Skin epidermis (tissue), 12 donors: ENCODE results near the gene OLA1.

Experiments used
- H3K27ac ChIP-seq, 21 experiments: fragments of 200-600 bp; sonication (generic) in 11 of 21; one replicate each; pipeline ENCODE4 v1.5.0; 2020; ENCODE audit warnings: mild to moderate bottlenecking in 3 of 21, inconsistent platforms in 2 of 21, moderate library complexity in 2 of 21
- H3K4me3 ChIP-seq, 7 experiments: fragments of 200-600 bp; sonication (generic) in 2 of 7; one replicate each; pipeline ENCODE4 v1.5.0; 2020; ENCODE audit warnings: inconsistent platforms in 2 of 7, mild to moderate bottlenecking in 2 of 7, moderate library complexity in 1 of 7

The OLA1 gene

GRCh38 chr2:174138161-174138560 lies 110.2 kb downstream of the OLA1 start:
- Histone ChIP-seq H3K27ac (no peak overlapping the region), H3K4me3 (no peak overlapping the region)

GRCh38 chr2:174135981-174136380 lies 112.4 kb downstream of the OLA1 start:
- H3K27ac ChIP-seq, result no peak overlapping the region
- no peak overlapping the region for H3K4me3 ChIP-seq

- H3K27ac ChIP-seq, result no peak overlapping the region
- no peak overlapping the region for H3K4me3 ChIP-seq
These were observed 123.2 kb downstream of the OLA1 start for GRCh38 chr2:174125090-174125489.

GRCh38 chr2:174124181-174124580 lies 124.2 kb downstream of the OLA1 start:
- no peak overlapping the region for H3K27ac ChIP-seq
- H3K4me3 ChIP-seq, result no peak overlapping the region

- Histone ChIP-seq H3K27ac (no peak overlapping the region), H3K4me3 (no peak overlapping the region)
These were observed 126.1 kb downstream of the OLA1 start for GRCh38 chr2:174122185-174122584.

- H3K4me3 ChIP-seq, result no peak overlapping the region
- no peak overlapping the region for H3K27ac ChIP-seq
These were observed 126.7 kb downstream of the OLA1 start for GRCh38 chr2:174121612-174122011.

GRCh38 chr2:174121175-174121574 lies 127.2 kb downstream of the OLA1 start:
- no peak overlapping the region for H3K27ac ChIP-seq
- H3K4me3 ChIP-seq, result no peak overlapping the region

- Histone ChIP-seq H3K4me3 (no peak overlapping the region), H3K27ac (no peak overlapping the region)
These were observed 128.0 kb downstream of the OLA1 start for GRCh38 chr2:174120346-174120745.

GRCh38 chr2:174117951-174118930 lies 130.1 kb downstream of the OLA1 start:
- H3K4me3 ChIP-seq, result no peak overlapping the region

GRCh38 chr2:174112073-174112472 lies 136.3 kb downstream of the OLA1 start:
- Histone ChIP-seq H3K27ac (no peak overlapping the region), H3K4me3 (no peak overlapping the region)

More at GRCh38 chr2:174117951-174118930, 130.1 kb downstream of the OLA1 start:
- no peak overlapping the region for H3K27ac ChIP-seq

GRCh38 chr2:174108579-174108978 lies 139.8 kb downstream of the OLA1 start:
- H3K4me3 ChIP-seq, result no peak overlapping the region
- H3K27ac ChIP-seq, result no peak overlapping the region

GRCh38 chr2:174106736-174107135 lies 141.6 kb downstream of the OLA1 start:
- Histone ChIP-seq H3K27ac (no peak overlapping the region), H3K4me3 (no peak overlapping the region)

GRCh38 chr2:174094542-174094941 lies 153.8 kb downstream of the OLA1 start:
- no peak overlapping the region for H3K4me3 ChIP-seq
- H3K27ac ChIP-seq, result no peak overlapping the region

- no peak overlapping the region for H3K27ac ChIP-seq
- no peak overlapping the region for H3K4me3 ChIP-seq
These were observed 157.9 kb downstream of the OLA1 start for GRCh38 chr2:174090476-174090875.

- H3K27ac ChIP-seq, result no peak overlapping the region
- no peak overlapping the region for H3K4me3 ChIP-seq
These were observed 159.4 kb downstream of the OLA1 start for GRCh38 chr2:174088706-174089460.

GRCh38 chr2:174086708-174087107 lies 161.6 kb downstream of the OLA1 start:
- no peak overlapping the region for H3K27ac ChIP-seq
- no peak overlapping the region for H3K4me3 ChIP-seq

GRCh38 chr2:174085781-174086180 lies 162.6 kb downstream of the OLA1 start:
- H3K4me3 ChIP-seq, result no peak overlapping the region
- no peak overlapping the region for H3K27ac ChIP-seq

GRCh38 chr2:174083843-174084458 lies 164.4 kb downstream of the OLA1 start:
- Histone ChIP-seq H3K4me3 (no peak overlapping the region), H3K27ac (no peak overlapping the region)

GRCh38 chr2:174080672-174081121 lies 167.6 kb downstream of the OLA1 start:
- Histone ChIP-seq H3K4me3 (no peak overlapping the region), H3K27ac (no peak overlapping the region)

GRCh38 chr2:174078275-174078674 lies 170.1 kb downstream of the OLA1 start:
- Histone ChIP-seq H3K4me3 (no peak overlapping the region), H3K27ac (no peak overlapping the region)
